GM12878 (cell line): Measurements from ENCODE around the gene RBMS3. TPM values are rescaled to one million over a fixed set of nuclear protein-coding genes. Genes with fewer than 3 reads are reported as not detected.

Experiments
- ATAC-seq: fragments of 200-7000 bp; cut with Tn5 transposase; 3 replicates; pipeline ENCODE4 v1.9.1; 2020; ENCODE audit warnings: mild to moderate bottlenecking, moderate library complexity
- BruUV-seq: library from RNA; stranded (reverse); fragments of 400-500 nt; replicated peaks from 2 replicates; lab custom pipeline; 2021; lab: Mats Ljungman, UMichigan
- CTCF ChIA-PET: fragments of 300-600 bp; sonication (Branson Sonifier 250); formaldehyde crosslinking; extraction: SDS; loops from one replicate; lab custom pipeline; 2021; ENCODE audit warnings: inconsistent platforms; lab: Yijun Ruan, JAX
- POLR2A ChIA-PET: fragments of 350-600 bp; formaldehyde crosslinking; extraction: SDS; loops from one replicate; lab custom pipeline; 2021; ENCODE audit warnings: inconsistent platforms; lab: Charles Lee
- RAD21 ChIA-PET: fragments of 300-600 bp; sonication (Branson Sonifier 250); formaldehyde crosslinking; loops from one replicate; lab custom pipeline; 2023; ENCODE audit warnings: antibody characterized with exemption; ENCODE audit not compliant: unreplicated experiment; lab: Charles Lee
- SMC1A ChIA-PET: fragments of 300-600 bp; sonication (Branson Sonifier 250); formaldehyde crosslinking; loops from one replicate; lab custom pipeline; 2023; ENCODE audit not compliant: unreplicated experiment, uncharacterized antibody; lab: Charles Lee
- DNase-seq: peaks from one replicate; pipeline ENCODE4 v3.0.0-alpha.2; 2011; ENCODE audit warnings: low read depth, low spot score
- FAIRE-seq: peaks from 3 replicates; lab custom pipeline; 2011; peaks lifted over from hg19 to GRCh38; lab: Jason Lieb, UNC
- H2AFZ ChIP-seq: 2 replicates; pipeline ENCODE4 v1.6.0; 2011; ENCODE audit warnings: low read depth, low read length, control low read depth; ENCODE audit not compliant: control insufficient read depth
- H3K27ac ChIP-seq: 2 replicates; pipeline ENCODE4 v1.5.1; 2011; ENCODE audit warnings: control low read depth; ENCODE audit not compliant: control insufficient read depth, insufficient read depth
- H3K27me3 ChIP-seq, 2 experiments: replicated peaks in 1 of 2; 2 replicates each; pipeline versions ENCODE4 v1.6.0 to v1.6.1; 2011; ENCODE audit warnings: low read length in 1 of 2; ENCODE audit not compliant: control insufficient read depth in 2 of 2, insufficient read depth in 2 of 2
- H3K36me3 ChIP-seq, 2 experiments: 2 replicates each; pipeline ENCODE4 v1.5.1; 2011; ENCODE audit warnings: low read length in 1 of 2; ENCODE audit not compliant: control insufficient read depth in 2 of 2, insufficient read depth in 2 of 2
- H3K4me1 ChIP-seq: 2 replicates; pipeline ENCODE4 v1.6.1; 2011; ENCODE audit warnings: mild to moderate bottlenecking, low read length, moderate library complexity, mixed read lengths; ENCODE audit not compliant: control insufficient read depth, insufficient read depth
- H3K4me2 ChIP-seq: 2 replicates; pipeline ENCODE4 v1.6.0; 2011; ENCODE audit warnings: control low read depth; ENCODE audit not compliant: control insufficient read depth, insufficient read depth
- H3K4me3 ChIP-seq: fragments of 200-600 bp; sonication (generic); 2 replicates; pipeline ENCODE4 v1.5.1; 2016
- H3K79me2 ChIP-seq: 2 replicates; pipeline ENCODE4 v1.6.0; 2011; ENCODE audit warnings: low read length; ENCODE audit not compliant: control insufficient read depth, insufficient read depth
- H3K9ac ChIP-seq: 2 replicates; pipeline ENCODE4 v1.8.0; 2011; ENCODE audit warnings: low read length, control low read depth, mixed read lengths; ENCODE audit not compliant: control insufficient read depth, insufficient read depth
- H3K9me3 ChIP-seq: replicated peaks from 3 replicates; pipeline ENCODE4 v1.5.1; 2011; ENCODE audit warnings: mild to moderate bottlenecking, low read length; ENCODE audit not compliant: control insufficient read depth, insufficient read depth
- H4K20me1 ChIP-seq: 2 replicates; pipeline ENCODE4 v1.6.0; 2011; ENCODE audit not compliant: control insufficient read depth, insufficient read depth
- ATF2 ChIP-seq: IDR thresholded peaks from 2 replicates; pipeline ENCODE4 v1.6.1; 2012; ENCODE audit warnings: low read length, inconsistent platforms
- BHLHE40 ChIP-seq, 2 experiments: fragments of 450-650 bp in 1 of 2; IDR thresholded peaks; 2 replicates each; pipeline ENCODE4 v1.6.1; 2011 to 2017; ENCODE audit warnings: low read depth in 2 of 2, borderline replicate concordance in 1 of 2, improper control_type of control experiment in 1 of 2, low read length in 1 of 2, mild to moderate bottlenecking in 1 of 2
- BRCA1 ChIP-seq: IDR thresholded peaks from 2 replicates; pipeline ENCODE4 v1.6.1; 2011; ENCODE audit warnings: low read depth, low read length, improper control_type of control experiment
- CBFB ChIP-seq: IDR thresholded peaks from 2 replicates; pipeline ENCODE4 v1.6.1; 2016; ENCODE audit warnings: antibody characterized with exemption, low read depth
- CBX3 ChIP-seq: fragments of 200-600 bp; sonication (generic); IDR thresholded peaks from 2 replicates; pipeline ENCODE4 v1.6.1; 2016; ENCODE audit warnings: low read depth, borderline replicate concordance
- CREM ChIP-seq: IDR thresholded peaks from 2 replicates; pipeline ENCODE4 v1.6.1; 2014; ENCODE audit warnings: antibody characterized with exemption, low read depth
- ETV6 ChIP-seq, 2 experiments: fragments of 450-650 bp in 1 of 2; IDR thresholded peaks in 1 of 2; conservative IDR thresholded peaks in 1 of 2; 2 replicates each; pipeline ENCODE4 v1.6.1; 2014; ENCODE audit warnings: antibody characterized with exemption in 1 of 2, borderline replicate concordance in 1 of 2, low read depth in 1 of 2, mild to moderate bottlenecking in 1 of 2, moderate library complexity in 1 of 2
- GABPA ChIP-seq: IDR thresholded peaks from 2 replicates; pipeline ENCODE4 v1.6.1; 2014; ENCODE audit warnings: antibody characterized with exemption, low read depth, mild to moderate bottlenecking, inconsistent platforms
- GATAD2B ChIP-seq: fragments of 450-650 bp; conservative IDR thresholded peaks from 2 replicates; pipeline ENCODE4 v1.6.1; 2017; ENCODE audit warnings: low read depth, mild to moderate bottlenecking, moderate library complexity
- IRF3 ChIP-seq: fragments of 450-650 bp; IDR thresholded peaks from 2 replicates; pipeline ENCODE4 v1.6.1; 2014; ENCODE audit warnings: mild to moderate bottlenecking
- KAT2A ChIP-seq: conservative IDR thresholded peaks from 2 replicates; pipeline ENCODE4 v1.6.1; 2011; ENCODE audit warnings: low read depth, low read length; ENCODE audit not compliant: control insufficient read depth
- KDM1A ChIP-seq: fragments of 200-600 bp; sonication (generic); IDR thresholded peaks from 2 replicates; pipeline ENCODE4 v1.6.1; 2016; ENCODE audit warnings: borderline replicate concordance
- NBN ChIP-seq: fragments of 450-650 bp; IDR thresholded peaks from 2 replicates; pipeline ENCODE4 v1.6.1; 2016
- NFXL1 ChIP-seq: fragments of 450-650 bp; IDR thresholded peaks from 2 replicates; pipeline ENCODE4 v1.6.1; 2017; ENCODE audit warnings: antibody characterized with exemption, mild to moderate bottlenecking, borderline replicate concordance
- NRF1 ChIP-seq: conservative IDR thresholded peaks from 2 replicates; pipeline ENCODE4 v1.6.1; 2011; ENCODE audit warnings: mild to moderate bottlenecking, low read depth, low read length, improper control_type of control experiment
- POLR2AphosphoS5 ChIP-seq: IDR thresholded peaks from 2 replicates; pipeline ENCODE4 v1.6.1; 2011; ENCODE audit warnings: mild to moderate bottlenecking, low read length, inconsistent platforms
- SP1 ChIP-seq: IDR thresholded peaks from one replicate; pipeline ENCODE4 v1.6.1; 2011; ENCODE audit warnings: low read depth, low read length
- ZSCAN29 ChIP-seq: fragments of 450-650 bp; IDR thresholded peaks from 2 replicates; pipeline ENCODE4 v1.6.1; 2017; ENCODE audit warnings: mild to moderate bottlenecking, moderate library complexity
- WGBS: methylation state at CpG from one replicate; pipeline ENCODE4 v1.1.6; 2016; ENCODE audit warnings: low lambda C conversion rate; ENCODE audit not compliant: insufficient replicate concordance, insufficient coverage; ENCODE audit errors: missing lambda C conversion rate; 5-methylcytosine and 5-hydroxymethylcytosine counted together
- in situ Hi-C: fragments of 300-500 bp; cut with MboI; formaldehyde crosslinking; loops from 9 replicates; pipeline ENCODE4 v1.14.3; 2018; ENCODE audit warnings: mixed read lengths
- intact Hi-C: fragments of 100-400 bp; cut with micrococcal nuclease; formaldehyde crosslinking; loops from one replicate; pipeline ENCODE4 v1.14.2; 2022; ENCODE audit not compliant: unreplicated experiment
- polyA plus RNA-seq, 11 experiments: library from polyadenylated mRNA; depleted of rRNA in 4 of 11; unstranded in 6 of 11; stranded (reverse) in 5 of 11; fragments of >200 nt; fragmentation: Nextera tagmentation in 4 of 11; fragmentation: Illumina TruSeq in 1 of 11; extraction: Ambion mirVana in 4 of 11; extraction: Trizol in 1 of 11; gene quantifications; 1 replicate in 1 of 11; 2 replicates in 10 of 11; pipeline versions ENCODE4 v1.2.1 to v1.2.3, GENCODE V29; 2011 to 2016; ENCODE audit warnings: inconsistent platforms in 2 of 11, missing spikeins in 2 of 11, low read depth in 1 of 11
- total RNA-seq, 4 experiments: library from RNA; depleted of rRNA in 3 of 4; stranded (reverse); fragments of >200 nt in 3 of 4; fragmentation: Illumina TruSeq in 1 of 4; extraction: Trizol in 1 of 4; gene quantifications; 2 replicates each; pipeline versions ENCODE4 v1.2.1 to v1.2.3, GENCODE V29; 2013 to 2021
- TF ChIP-seq, protein P1 (sequence below): fragments of 450-650 bp; IDR thresholded peaks from 2 replicates; pipeline ENCODE4 v1.6.1; 2017; ENCODE audit warnings: antibody characterized with exemption, mild to moderate bottlenecking, moderate library complexity

RBMS3 gene
- total and polyA plus RNA-seq, 10 of the 15 experiments (the other 5 are each of a cell fraction or from before 2014, with no cell fraction given), result 0.79 to 4.7 (median 3.1) TPM

DNA sequence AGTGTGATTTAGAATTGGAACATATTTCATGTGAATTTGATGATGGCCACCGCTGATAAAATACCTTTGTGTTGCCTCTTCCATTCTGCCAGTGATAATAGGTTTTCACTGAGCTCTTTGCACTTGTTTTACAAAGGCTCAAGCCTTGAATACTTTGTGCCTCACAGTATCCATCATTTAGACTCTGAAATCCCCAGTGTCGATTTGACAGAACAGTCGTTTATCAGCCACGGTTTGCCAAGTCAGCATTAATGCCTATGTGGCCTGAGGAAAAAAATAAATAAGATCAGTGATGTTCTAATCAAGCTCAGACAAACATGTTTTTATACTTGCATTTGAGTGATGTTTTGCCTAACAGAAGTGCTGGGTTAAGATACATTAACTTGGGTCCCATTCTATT lies 399.1 kb downstream of the RBMS3 start:
- DNase-seq, result no peak
- Histone ChIP-seq H3K27me3 (no peaks in the 10 kb centered on the region), H2AFZ (no peak overlapping the region), H3K36me3 (no peaks in the 10 kb centered on the region), H3K9me3 (no peaks in the 10 kb centered on the region), H3K27ac (no peak overlapping the region), H3K4me1 (no peaks in the 10 kb centered on the region), H3K79me2 (no peaks in the 10 kb centered on the region), H3K4me3 (no peak overlapping the region), H4K20me1 (no peaks in the 10 kb centered on the region), H3K4me2 (no peak overlapping the region), H3K9ac (no peak overlapping the region)
- ChIA-PET SMC1A (interaction anchor here (1.2 to 2.3 kb wide), 4 partner anchors 8 to 23 kb away, joined by 3 to 6 read pairs (median 3); no protein-coding TSS in a partner anchor), CTCF (no interaction called here), RAD21 (no interaction called here), POLR2A (no interaction called here)
- intact Hi-C loops (no loop called here), in situ Hi-C loops (no loop called here)
- no peak for ATAC-seq
- 74% methylated on average over 4 of the region's 4 CpGs for WGBS
- FAIRE-seq, result no peak
- BruUV-seq, result no TSS peak
- no peak for TF ChIP-seq NBN
- no peak for TF ChIP-seq SP1
- TF ChIP-seq GABPA, result no peak
- TF ChIP-seq ZSCAN29, result no peak
- no peak for TF ChIP-seq ETV6 (conservative IDR thresholded peaks at IDR 0.05 in 1 of 2, IDR thresholded peaks at IDR 0.05 in 1 of 2; ENCODE audit: borderline replicate concordance in 1 of 2, low read depth in 1 of 2)
- TF ChIP-seq BRCA1, result no peak
- TF ChIP-seq NRF1, result no peak
- TF ChIP-seq CBFB, result no peak
- TF ChIP-seq CREM, result no peak
- TF ChIP-seq CBX3, result no peak
- TF ChIP-seq, protein P1, sequence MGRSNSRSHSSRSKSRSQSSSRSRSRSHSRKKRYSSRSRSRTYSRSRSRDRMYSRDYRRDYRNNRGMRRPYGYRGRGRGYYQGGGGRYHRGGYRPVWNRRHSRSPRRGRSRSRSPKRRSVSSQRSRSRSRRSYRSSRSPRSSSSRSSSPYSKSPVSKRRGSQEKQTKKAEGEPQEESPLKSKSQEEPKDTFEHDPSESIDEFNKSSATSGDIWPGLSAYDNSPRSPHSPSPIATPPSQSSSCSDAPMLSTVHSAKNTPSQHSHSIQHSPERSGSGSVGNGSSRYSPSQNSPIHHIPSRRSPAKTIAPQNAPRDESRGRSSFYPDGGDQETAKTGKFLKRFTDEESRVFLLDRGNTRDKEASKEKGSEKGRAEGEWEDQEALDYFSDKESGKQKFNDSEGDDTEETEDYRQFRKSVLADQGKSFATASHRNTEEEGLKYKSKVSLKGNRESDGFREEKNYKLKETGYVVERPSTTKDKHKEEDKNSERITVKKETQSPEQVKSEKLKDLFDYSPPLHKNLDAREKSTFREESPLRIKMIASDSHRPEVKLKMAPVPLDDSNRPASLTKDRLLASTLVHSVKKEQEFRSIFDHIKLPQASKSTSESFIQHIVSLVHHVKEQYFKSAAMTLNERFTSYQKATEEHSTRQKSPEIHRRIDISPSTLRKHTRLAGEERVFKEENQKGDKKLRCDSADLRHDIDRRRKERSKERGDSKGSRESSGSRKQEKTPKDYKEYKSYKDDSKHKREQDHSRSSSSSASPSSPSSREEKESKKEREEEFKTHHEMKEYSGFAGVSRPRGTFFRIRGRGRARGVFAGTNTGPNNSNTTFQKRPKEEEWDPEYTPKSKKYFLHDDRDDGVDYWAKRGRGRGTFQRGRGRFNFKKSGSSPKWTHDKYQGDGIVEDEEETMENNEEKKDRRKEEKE, result no peak
- TF ChIP-seq KAT2A, result no peak
- no peak for TF ChIP-seq IRF3
- TF ChIP-seq KDM1A, result no peak
- TF ChIP-seq GATAD2B, result no peak
- no peak for TF ChIP-seq NFXL1
- no peak for TF ChIP-seq BHLHE40 (IDR thresholded peaks at IDR 0.05; ENCODE audit: borderline replicate concordance in 1 of 2, low read depth in 2 of 2, low read length in 1 of 2)
- TF ChIP-seq POLR2AphosphoS5, result no peak
- TF ChIP-seq ATF2, result no peak
